ENCODE measurements around the gene MIA2. TPM values are rescaled to one million over a fixed set of nuclear protein-coding genes. Genes with fewer than 3 reads are reported as not detected.
"Not testable (repeated sequence)": the region's sequence is repeated elsewhere in the genome, so short reads cannot be mapped to it uniquely, and the experiment has no call there.

Gene MIA2
- total RNA-seq, 1 donor from 2014 or later, result 27.3 TPM

DNA sequence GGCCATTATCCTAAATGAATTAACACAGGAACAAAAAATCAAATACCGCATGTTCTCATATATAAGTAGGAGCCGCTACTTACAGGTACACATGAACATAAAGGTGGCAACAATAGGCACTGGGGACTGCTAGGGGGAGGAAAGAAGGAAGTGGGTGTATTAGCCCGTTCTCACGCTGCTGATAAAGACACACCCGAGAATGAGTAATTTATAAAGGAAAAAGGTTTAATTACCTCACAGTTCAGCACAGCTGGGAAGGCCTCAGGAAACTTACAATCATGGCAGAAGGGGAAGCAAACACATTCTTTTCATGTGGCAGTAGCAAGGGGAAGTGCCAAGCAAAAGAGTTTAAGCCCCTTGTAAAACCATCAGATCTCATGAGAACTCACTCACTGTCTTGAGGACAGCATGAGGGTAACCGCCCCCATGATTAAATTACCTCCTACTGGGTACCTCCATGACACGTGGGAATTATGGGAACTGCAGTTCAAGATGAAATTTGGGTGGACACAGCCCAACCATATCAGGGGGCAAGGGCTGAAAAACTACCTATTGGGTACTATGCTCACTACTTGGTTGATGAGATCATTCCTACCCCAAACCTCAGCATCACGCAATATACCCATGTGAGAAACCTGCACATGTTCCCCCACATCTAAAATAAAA lies 16.4 kb upstream of the MIA2 start:
- Mint-ChIP-seq H3K27me3 (ENCODE audit: low read depth) (no peaks in the 10 kb centered on the region), H3K4me1 (ENCODE audit: low read depth) (peaks cover 10% of the 10 kb centered on the region), H3K27ac (ENCODE audit: unreplicated experiment) (no peak overlapping the region), H3K36me3 (ENCODE audit: low read depth) (no peaks in the 10 kb centered on the region), H3K9me3 (ENCODE audit: low read depth) (no peaks in the 10 kb centered on the region), H3K4me3 (ENCODE audit: unreplicated experiment) (no peak overlapping the region)
- DNase-seq (ENCODE audit: low spot score), result no peak
- TF ChIP-seq, protein P1, sequence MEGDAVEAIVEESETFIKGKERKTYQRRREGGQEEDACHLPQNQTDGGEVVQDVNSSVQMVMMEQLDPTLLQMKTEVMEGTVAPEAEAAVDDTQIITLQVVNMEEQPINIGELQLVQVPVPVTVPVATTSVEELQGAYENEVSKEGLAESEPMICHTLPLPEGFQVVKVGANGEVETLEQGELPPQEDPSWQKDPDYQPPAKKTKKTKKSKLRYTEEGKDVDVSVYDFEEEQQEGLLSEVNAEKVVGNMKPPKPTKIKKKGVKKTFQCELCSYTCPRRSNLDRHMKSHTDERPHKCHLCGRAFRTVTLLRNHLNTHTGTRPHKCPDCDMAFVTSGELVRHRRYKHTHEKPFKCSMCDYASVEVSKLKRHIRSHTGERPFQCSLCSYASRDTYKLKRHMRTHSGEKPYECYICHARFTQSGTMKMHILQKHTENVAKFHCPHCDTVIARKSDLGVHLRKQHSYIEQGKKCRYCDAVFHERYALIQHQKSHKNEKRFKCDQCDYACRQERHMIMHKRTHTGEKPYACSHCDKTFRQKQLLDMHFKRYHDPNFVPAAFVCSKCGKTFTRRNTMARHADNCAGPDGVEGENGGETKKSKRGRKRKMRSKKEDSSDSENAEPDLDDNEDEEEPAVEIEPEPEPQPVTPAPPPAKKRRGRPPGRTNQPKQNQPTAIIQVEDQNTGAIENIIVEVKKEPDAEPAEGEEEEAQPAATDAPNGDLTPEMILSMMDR (IDR thresholded peaks at IDR 0.05), result no peak

DNA sequence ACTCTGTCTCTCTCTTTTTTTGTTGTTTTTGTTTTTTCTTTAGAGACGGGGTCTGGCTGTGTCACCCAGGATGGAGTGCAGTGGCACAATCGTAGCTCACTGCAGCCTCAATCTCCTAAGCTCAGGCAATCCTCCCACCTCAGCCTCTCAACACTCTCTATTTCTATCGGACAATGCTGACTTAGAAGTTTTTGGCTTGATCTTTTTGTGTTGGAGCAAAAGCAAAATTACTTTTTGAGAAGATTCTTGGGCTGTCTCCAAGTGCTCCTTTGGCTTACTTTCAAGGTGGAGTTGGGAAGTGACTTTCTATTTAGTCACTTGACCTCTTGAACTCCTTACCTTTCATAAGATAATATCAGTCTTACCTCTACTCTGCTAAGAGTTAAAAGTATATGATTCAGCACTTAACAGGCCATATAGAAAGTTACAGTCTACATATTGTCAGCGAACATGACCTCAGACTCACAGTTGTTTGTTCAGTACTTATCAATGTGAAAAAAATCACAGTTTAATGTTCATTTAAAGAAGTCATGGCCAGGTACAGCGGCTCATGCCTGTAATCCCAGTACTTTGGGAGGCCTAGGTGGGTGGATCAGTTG lies 15.4 kb upstream of the MIA2 start:
- no peaks in the 10 kb centered on the region for H3K36me3 Mint-ChIP-seq (ENCODE audit: low read depth)
- no peaks in the 10 kb centered on the region for H3K9me3 Mint-ChIP-seq (ENCODE audit: low read depth)
- no peak for DNase-seq (ENCODE audit: low spot score)
- H3K27ac Mint-ChIP-seq (ENCODE audit: unreplicated experiment), result no peak overlapping the region
- no peak overlapping the region for H3K4me3 Mint-ChIP-seq (ENCODE audit: unreplicated experiment)
- peaks cover 10% of the 10 kb centered on the region for H3K4me1 Mint-ChIP-seq (ENCODE audit: low read depth)
- TF ChIP-seq, protein P1 (IDR thresholded peaks at IDR 0.05), result no peak
- H3K27me3 Mint-ChIP-seq (ENCODE audit: low read depth), result no peaks in the 10 kb centered on the region

DNA sequence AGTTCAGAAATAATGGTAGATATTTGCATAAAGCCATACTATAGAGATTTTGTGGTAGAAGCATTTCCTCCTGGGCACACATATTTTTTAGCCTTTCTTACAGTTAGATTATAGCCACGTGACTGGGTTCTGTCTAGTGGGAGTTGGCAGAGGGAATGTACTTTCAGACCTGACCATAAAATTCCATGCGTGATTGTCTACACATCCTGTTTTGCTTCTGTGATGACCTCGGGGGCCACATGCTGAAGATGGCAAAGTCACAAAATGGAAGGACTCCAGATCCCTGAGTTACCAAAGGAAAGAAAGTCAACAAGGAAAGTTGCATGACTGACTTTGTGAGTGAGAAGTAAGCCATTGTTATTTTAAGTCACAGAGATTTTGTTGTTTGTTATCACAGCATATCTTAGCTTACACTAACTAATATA lies 14.6 kb upstream of the MIA2 start:
- H3K27me3 Mint-ChIP-seq (ENCODE audit: low read depth), result peaks cover 2% of the 10 kb centered on the region
- DNase-seq (ENCODE audit: low spot score), result no peak
- H3K36me3 Mint-ChIP-seq (ENCODE audit: low read depth), result no peaks in the 10 kb centered on the region
- H3K9me3 Mint-ChIP-seq (ENCODE audit: low read depth), result no peaks in the 10 kb centered on the region
- H3K4me3 Mint-ChIP-seq (ENCODE audit: unreplicated experiment), result no peak overlapping the region
- H3K4me1 Mint-ChIP-seq (ENCODE audit: low read depth), result peaks cover 10% of the 10 kb centered on the region
- TF ChIP-seq, protein P1 (IDR thresholded peaks at IDR 0.05), result no peak
- no peak overlapping the region for H3K27ac Mint-ChIP-seq (ENCODE audit: unreplicated experiment)

DNA sequence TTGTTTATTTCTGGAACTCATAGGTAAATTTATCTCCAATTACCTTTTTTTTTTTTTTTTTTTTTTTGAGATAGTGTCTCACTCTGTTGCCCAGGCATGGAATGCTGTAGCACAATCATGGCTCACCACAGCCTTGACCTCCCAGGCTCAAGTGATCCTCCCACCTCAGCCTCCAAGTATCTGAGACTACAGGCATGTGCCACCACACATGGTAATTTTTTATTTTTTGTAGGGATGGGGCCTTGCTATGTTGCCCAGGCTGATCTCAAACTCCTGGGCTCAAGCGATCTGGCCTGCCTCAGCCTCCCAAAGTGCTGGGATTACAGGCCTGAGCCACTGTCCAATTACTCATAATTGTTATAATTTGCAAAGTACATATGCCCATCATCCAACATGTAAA lies 13.2 kb upstream of the MIA2 start:
- not testable (repeated sequence) for H3K27ac Mint-ChIP-seq (ENCODE audit: unreplicated experiment); H3K4me3 Mint-ChIP-seq (ENCODE audit: unreplicated experiment); H3K36me3 Mint-ChIP-seq (ENCODE audit: low read depth); H3K4me1 Mint-ChIP-seq (ENCODE audit: low read depth); DNase-seq (ENCODE audit: low spot score); H3K27me3 Mint-ChIP-seq (ENCODE audit: low read depth); H3K9me3 Mint-ChIP-seq (ENCODE audit: low read depth)

DNA sequence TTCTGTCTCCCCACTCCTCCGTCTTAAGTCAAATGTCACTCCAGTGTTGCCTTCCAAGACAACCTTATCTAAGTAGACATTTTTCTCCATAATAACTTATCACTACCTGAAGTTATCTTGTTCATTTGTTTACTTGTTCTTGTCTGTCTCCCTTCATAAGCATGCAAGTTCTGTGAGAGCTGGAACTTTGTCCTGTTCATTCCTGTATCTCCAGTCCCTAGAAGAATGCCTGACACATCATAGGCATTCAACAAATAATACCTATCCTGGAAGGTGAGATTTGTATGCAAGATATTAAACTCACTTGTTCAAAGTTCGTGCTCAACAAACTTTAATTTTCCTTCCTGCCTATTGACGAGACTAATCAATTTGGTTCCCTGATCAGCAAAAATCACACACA lies 5.7 kb upstream of the MIA2 start:
- Mint-ChIP-seq H3K4me3 (ENCODE audit: unreplicated experiment) (no peak overlapping the region), H3K9me3 (ENCODE audit: low read depth) (no peaks in the 10 kb centered on the region), H3K27me3 (ENCODE audit: low read depth) (peaks cover 2% of the 10 kb centered on the region), H3K4me1 (ENCODE audit: low read depth) (peaks cover 4% of the 10 kb centered on the region), H3K27ac (ENCODE audit: unreplicated experiment) (no peak overlapping the region), H3K36me3 (ENCODE audit: low read depth) (no peaks in the 10 kb centered on the region)
- no peak for DNase-seq (ENCODE audit: low spot score)
- TF ChIP-seq, protein P1 (IDR thresholded peaks at IDR 0.05), result no peak
